ENCODE data around the gene DGKB.

The DGKB gene

GRCh38 chr7:14374336-14374735, 528.2 kb downstream of the DGKB start:
- Histone ChIP-seq H3K4me3 (no peak overlapping the region), H3K27ac (no peak overlapping the region)

- Histone ChIP-seq H3K4me3 (no peak overlapping the region), H3K27ac (no peak overlapping the region)
Observed at GRCh38 chr7:14368285-14368684, 534.3 kb downstream of the DGKB start.

GRCh38 chr7:14351167-14351566, 551.4 kb downstream of the DGKB start:
- no peak overlapping the region for H3K27ac ChIP-seq
- no peak overlapping the region for H3K4me3 ChIP-seq

- H3K27ac ChIP-seq: no peak overlapping the region
Observed at GRCh38 chr7:14341200-14341775, 561.3 kb downstream of the DGKB start.

GRCh38 chr7:14340393-14341074, 562.0 kb downstream of the DGKB start:
- Histone ChIP-seq H3K27ac (no peak overlapping the region), H3K4me3 (no peak overlapping the region)

More at GRCh38 chr7:14341200-14341775, 561.3 kb downstream of the DGKB start:
- H3K4me3 ChIP-seq: no peak overlapping the region

GRCh38 chr7:14339861-14340260, 562.7 kb downstream of the DGKB start:
- Histone ChIP-seq H3K4me3 (no peak overlapping the region), H3K27ac (no peak overlapping the region)

GRCh38 chr7:14336256-14336655, 566.3 kb downstream of the DGKB start:
- Histone ChIP-seq H3K27ac (no peak overlapping the region), H3K4me3 (no peak overlapping the region)

- no peak overlapping the region for H3K4me3 ChIP-seq
- H3K27ac ChIP-seq: no peak overlapping the region
Observed at GRCh38 chr7:14332155-14332554, 570.4 kb downstream of the DGKB start.

- no peak overlapping the region for H3K4me3 ChIP-seq
- H3K27ac ChIP-seq: no peak overlapping the region
Observed at GRCh38 chr7:14324767-14325166, 577.8 kb downstream of the DGKB start.

- H3K4me3 ChIP-seq: no peak overlapping the region
- H3K27ac ChIP-seq: no peak overlapping the region
Observed at GRCh38 chr7:14322724-14323123, 579.8 kb downstream of the DGKB start.

GRCh38 chr7:14321947-14322346, 580.6 kb downstream of the DGKB start:
- no peak overlapping the region for H3K4me3 ChIP-seq
- no peak overlapping the region for H3K27ac ChIP-seq

- H3K27ac ChIP-seq: no peak overlapping the region
- no peak overlapping the region for H3K4me3 ChIP-seq
Observed at GRCh38 chr7:14309432-14309831, 593.1 kb downstream of the DGKB start.

GRCh38 chr7:14305233-14305866, 597.2 kb downstream of the DGKB start:
- Histone ChIP-seq H3K27ac (no peak overlapping the region), H3K4me3 (no peak overlapping the region)

GRCh38 chr7:14303536-14303935, 599.0 kb downstream of the DGKB start:
- Histone ChIP-seq H3K4me3 (no peak overlapping the region), H3K27ac (no peak overlapping the region)

GRCh38 chr7:14294637-14295036, 607.9 kb downstream of the DGKB start:
- no peak overlapping the region for H3K27ac ChIP-seq
- H3K4me3 ChIP-seq: no peak overlapping the region

- Histone ChIP-seq H3K4me3 (no peak overlapping the region), H3K27ac (no peak overlapping the region)
Observed at GRCh38 chr7:14293434-14293833, 609.1 kb downstream of the DGKB start.

- no peak overlapping the region for H3K27ac ChIP-seq
- no peak overlapping the region for H3K4me3 ChIP-seq
Observed at GRCh38 chr7:14292737-14293136, 609.8 kb downstream of the DGKB start.

- Histone ChIP-seq H3K27ac (no peak overlapping the region), H3K4me3 (no peak overlapping the region)
Observed at GRCh38 chr7:14289957-14290356, 612.6 kb downstream of the DGKB start.

GRCh38 chr7:14288701-14289100, 613.9 kb downstream of the DGKB start:
- H3K27ac ChIP-seq: no peak overlapping the region
- no peak overlapping the region for H3K4me3 ChIP-seq

- Histone ChIP-seq H3K27ac (no peak overlapping the region), H3K4me3 (no peak overlapping the region)
Observed at GRCh38 chr7:14287398-14287797, 615.2 kb downstream of the DGKB start.

GRCh38 chr7:14286036-14286435, 616.5 kb downstream of the DGKB start:
- Histone ChIP-seq H3K4me3 (no peak overlapping the region), H3K27ac (no peak overlapping the region)

Measured in skin epidermis (tissue), 12 donors.